Vagina (tissue), 2 donors: ENCODE measurements around the gene VTI1A.

Source experiments
- POLR2A ChIP-seq, 2 donors: fragments of 450-650 bp; IDR thresholded peaks; one replicate each; pipeline ENCODE4 v1.6.1; 2017; ENCODE audit warnings: antibody characterized with exemption in 2 of 2, mild to moderate bottlenecking in 2 of 2, moderate library complexity in 2 of 2
- POLR2AphosphoS5 ChIP-seq, 2 donors: sonication (generic); formaldehyde crosslinking; IDR thresholded peaks; one replicate each; pipeline ENCODE4 v1.9.0; 2017; ENCODE audit warnings: antibody characterized with exemption in 2 of 2, mild to moderate bottlenecking in 2 of 2, low read depth in 1 of 2; ENCODE audit not compliant: insufficient read depth in 1 of 2
- TF ChIP-seq, protein P1 (sequence below), 3 experiments: fragments of 450-650 bp in 2 of 3; fragments of 200-600 bp in 1 of 3; sonication (generic) in 1 of 3; IDR thresholded peaks; one replicate each; pipeline ENCODE4 v1.5.1; 2017 to 2019; ENCODE audit warnings: antibody characterized with exemption in 3 of 3, mild to moderate bottlenecking in 2 of 3, moderate library complexity in 2 of 3

DNA sequence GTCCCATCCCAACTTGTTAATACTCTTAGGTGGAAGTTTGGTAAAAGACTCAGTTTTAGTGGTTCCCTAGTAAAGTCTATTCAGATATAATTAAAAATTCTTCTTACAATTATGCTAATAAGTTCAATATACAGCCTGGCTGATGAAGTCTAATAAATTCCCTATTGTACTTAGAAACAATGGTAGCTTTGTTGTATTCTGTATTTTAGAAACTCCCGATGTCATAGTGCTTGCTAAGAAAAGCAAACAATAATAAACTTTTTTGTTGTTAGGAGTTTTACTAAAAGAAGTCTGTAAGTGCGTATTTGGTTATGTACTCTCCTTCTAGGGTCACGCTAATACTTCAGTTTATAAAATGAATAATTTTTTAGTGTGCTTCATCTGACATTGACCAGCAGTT lies 206.8 kb downstream of the VTI1A start:
- TF ChIP-seq, protein P1, sequence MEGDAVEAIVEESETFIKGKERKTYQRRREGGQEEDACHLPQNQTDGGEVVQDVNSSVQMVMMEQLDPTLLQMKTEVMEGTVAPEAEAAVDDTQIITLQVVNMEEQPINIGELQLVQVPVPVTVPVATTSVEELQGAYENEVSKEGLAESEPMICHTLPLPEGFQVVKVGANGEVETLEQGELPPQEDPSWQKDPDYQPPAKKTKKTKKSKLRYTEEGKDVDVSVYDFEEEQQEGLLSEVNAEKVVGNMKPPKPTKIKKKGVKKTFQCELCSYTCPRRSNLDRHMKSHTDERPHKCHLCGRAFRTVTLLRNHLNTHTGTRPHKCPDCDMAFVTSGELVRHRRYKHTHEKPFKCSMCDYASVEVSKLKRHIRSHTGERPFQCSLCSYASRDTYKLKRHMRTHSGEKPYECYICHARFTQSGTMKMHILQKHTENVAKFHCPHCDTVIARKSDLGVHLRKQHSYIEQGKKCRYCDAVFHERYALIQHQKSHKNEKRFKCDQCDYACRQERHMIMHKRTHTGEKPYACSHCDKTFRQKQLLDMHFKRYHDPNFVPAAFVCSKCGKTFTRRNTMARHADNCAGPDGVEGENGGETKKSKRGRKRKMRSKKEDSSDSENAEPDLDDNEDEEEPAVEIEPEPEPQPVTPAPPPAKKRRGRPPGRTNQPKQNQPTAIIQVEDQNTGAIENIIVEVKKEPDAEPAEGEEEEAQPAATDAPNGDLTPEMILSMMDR (IDR thresholded peaks at IDR 0.05) = no peak
- TF ChIP-seq POLR2A (IDR thresholded peaks at IDR 0.05) = no peak
- TF ChIP-seq POLR2AphosphoS5 (IDR thresholded peaks at IDR 0.05; ENCODE audit: insufficient read depth in 1 of 2, low read depth in 1 of 2) = no peak
